Prostate gland (tissue), 2 donors: Measurements from ENCODE around the gene SCLT1. TPM values are rescaled to one million over a fixed set of nuclear protein-coding genes. Genes with fewer than 3 reads are reported as not detected.

Experiments
- DNase-seq: peaks from one replicate; pipeline ENCODE4 v3.0.0-alpha.2; 2019; ENCODE audit warnings: low spot score
- H3K27ac ChIP-seq, 2 donors: fragments of 200-600 bp; sonication (generic); 2 replicates each; pipeline ENCODE4 v1.5.1; 2017 to 2019
- H3K27me3 ChIP-seq: fragments of 200-600 bp; sonication (generic); replicated peaks from 2 replicates; pipeline ENCODE4 v1.5.1; 2019; ENCODE audit not compliant: insufficient read depth
- H3K36me3 ChIP-seq, 2 donors: fragments of 200-600 bp; sonication (generic); 1 replicate in 1 of 2; 2 replicates in 1 of 2; pipeline versions ENCODE4 v1.5.1 to v1.8.1; 2017 to 2019
- H3K4me1 ChIP-seq: fragments of 200-600 bp; sonication (generic); replicated peaks from 2 replicates; pipeline ENCODE4 v1.5.1; 2019
- H3K4me3 ChIP-seq, 2 donors: fragments of 200-600 bp; sonication (generic); 2 replicates each; pipeline ENCODE4 v1.5.1; 2017 to 2019
- H3K9me3 ChIP-seq: fragments of 200-600 bp; sonication (generic); 2 replicates; pipeline ENCODE4 v1.5.1; 2017
- POLR2A ChIP-seq: fragments of 450-650 bp; IDR thresholded peaks from one replicate; pipeline ENCODE4 v1.6.1; 2016; ENCODE audit warnings: antibody characterized with exemption, mild to moderate bottlenecking
- POLR2AphosphoS5 ChIP-seq: sonication (generic); formaldehyde crosslinking; IDR thresholded peaks from one replicate; pipeline ENCODE4 v1.6.1; 2017; ENCODE audit warnings: antibody characterized with exemption
- WGBS: methylation state at CpG from one replicate; pipeline ENCODE4 v1.1.5; 2018; 5-methylcytosine and 5-hydroxymethylcytosine counted together
- intact Hi-C: fragments of 100-400 bp; cut with DNase I; formaldehyde crosslinking; loops from one replicate; pipeline ENCODE4 v1.14.2; 2022
- total RNA-seq, 2 donors: library from RNA; depleted of rRNA; stranded (reverse); fragments of >200 nt; gene quantifications; one replicate each; pipeline ENCODE4 v1.1.0, GENCODE V29; 2016
- TF ChIP-seq, protein P1 (sequence below), 4 experiments: fragments of 200-600 bp in 2 of 4; fragments of 450-650 bp in 2 of 4; sonication (generic) in 2 of 4; IDR thresholded peaks; 1 replicate in 3 of 4; 2 replicates in 1 of 4; pipeline ENCODE4 v1.5.1; 2016 to 2019; ENCODE audit warnings: antibody characterized with exemption in 4 of 4, mild to moderate bottlenecking in 2 of 4, moderate library complexity in 2 of 4

SCLT1 gene
- total RNA-seq, 2 donors from 2014 or later = 6.6 to 7.0 TPM

DNA sequence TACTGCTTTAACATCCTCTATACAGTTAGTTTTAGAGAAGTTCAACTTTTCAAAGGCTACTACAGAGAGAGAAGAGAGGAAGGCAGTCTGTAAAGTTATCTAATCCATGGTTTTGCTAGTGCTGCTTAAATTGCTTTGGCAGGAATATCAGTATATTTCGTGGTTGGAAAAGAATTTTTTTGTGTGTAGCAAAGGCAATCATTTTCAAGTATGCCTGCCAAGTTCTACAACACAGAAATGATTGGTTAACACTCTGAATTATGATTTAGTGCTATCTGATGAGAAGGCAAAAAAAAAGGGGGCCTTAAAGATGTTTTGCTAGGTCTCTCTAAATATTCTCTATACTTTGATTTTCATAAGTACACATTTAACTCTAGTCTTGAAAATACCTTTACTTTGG lies 150.7 kb downstream of the SCLT1 start:
- no peaks in the 10 kb centered on the region for H3K4me1 ChIP-seq
- no peak overlapping the region for H3K27ac ChIP-seq
- intact Hi-C loops = no loop called here
- H3K27me3 ChIP-seq = no peaks in the 10 kb centered on the region
- TF ChIP-seq POLR2A = no peak
- TF ChIP-seq POLR2AphosphoS5 = no peak
- TF ChIP-seq, protein P1, sequence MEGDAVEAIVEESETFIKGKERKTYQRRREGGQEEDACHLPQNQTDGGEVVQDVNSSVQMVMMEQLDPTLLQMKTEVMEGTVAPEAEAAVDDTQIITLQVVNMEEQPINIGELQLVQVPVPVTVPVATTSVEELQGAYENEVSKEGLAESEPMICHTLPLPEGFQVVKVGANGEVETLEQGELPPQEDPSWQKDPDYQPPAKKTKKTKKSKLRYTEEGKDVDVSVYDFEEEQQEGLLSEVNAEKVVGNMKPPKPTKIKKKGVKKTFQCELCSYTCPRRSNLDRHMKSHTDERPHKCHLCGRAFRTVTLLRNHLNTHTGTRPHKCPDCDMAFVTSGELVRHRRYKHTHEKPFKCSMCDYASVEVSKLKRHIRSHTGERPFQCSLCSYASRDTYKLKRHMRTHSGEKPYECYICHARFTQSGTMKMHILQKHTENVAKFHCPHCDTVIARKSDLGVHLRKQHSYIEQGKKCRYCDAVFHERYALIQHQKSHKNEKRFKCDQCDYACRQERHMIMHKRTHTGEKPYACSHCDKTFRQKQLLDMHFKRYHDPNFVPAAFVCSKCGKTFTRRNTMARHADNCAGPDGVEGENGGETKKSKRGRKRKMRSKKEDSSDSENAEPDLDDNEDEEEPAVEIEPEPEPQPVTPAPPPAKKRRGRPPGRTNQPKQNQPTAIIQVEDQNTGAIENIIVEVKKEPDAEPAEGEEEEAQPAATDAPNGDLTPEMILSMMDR (IDR thresholded peaks at IDR 0.05) = no peak
- H3K9me3 ChIP-seq = no peaks in the 10 kb centered on the region
- H3K4me3 ChIP-seq = no peak overlapping the region
- 8% methylated on average over 1 of the region's 1 CpG for WGBS
- no peak for DNase-seq
- H3K36me3 ChIP-seq = no peaks in the 10 kb centered on the region

DNA sequence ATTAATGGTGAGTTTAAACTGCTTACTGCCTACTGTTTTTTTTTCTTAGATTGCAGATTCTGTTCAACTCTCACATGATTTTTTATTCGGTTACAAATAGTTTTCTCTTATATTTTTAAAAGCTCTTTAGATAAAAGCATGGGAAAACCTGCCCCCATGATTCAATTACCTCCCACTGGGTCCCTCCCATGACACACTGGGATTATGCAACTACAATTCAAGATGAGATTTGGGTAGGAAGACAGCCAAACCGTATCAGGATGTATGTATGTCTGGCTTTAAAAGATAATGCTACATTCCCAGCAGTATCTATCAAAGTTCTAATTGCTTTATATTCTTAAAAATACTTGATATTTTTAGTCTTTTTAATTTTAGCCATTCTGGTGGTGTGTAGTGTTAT lies 152.4 kb downstream of the SCLT1 start:
- DNase-seq = no peak
- Histone ChIP-seq H3K4me3 (no peak overlapping the region), H3K27me3 (no peaks in the 10 kb centered on the region), H3K4me1 (no peaks in the 10 kb centered on the region), H3K36me3 (no peaks in the 10 kb centered on the region), H3K9me3 (no peaks in the 10 kb centered on the region), H3K27ac (no peak overlapping the region)
- intact Hi-C loops = no loop called here
- WGBS = 86% methylated on average over 2 of the region's 2 CpGs
- TF ChIP-seq, protein P1 (IDR thresholded peaks at IDR 0.05) = no peak
- TF ChIP-seq POLR2A (no peak), POLR2AphosphoS5 (no peak)

DNA sequence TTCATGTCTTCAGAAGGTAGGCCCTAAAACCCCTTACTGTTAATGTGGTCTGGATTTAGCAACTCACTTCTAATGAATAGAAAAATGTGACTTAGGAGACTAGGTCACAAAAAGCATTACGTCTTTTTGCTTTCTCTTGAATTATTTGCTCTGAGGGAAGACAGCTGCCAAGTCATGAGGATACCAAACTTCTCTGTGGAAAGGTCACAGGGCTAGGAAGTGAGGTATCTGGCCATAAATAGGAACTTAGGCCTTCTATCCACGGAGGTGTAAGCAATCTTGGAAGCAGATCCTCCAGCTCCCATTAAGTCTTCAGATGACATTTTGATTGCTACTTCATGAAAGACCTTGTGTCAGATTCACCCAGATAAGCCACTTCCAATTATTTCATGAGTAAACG lies 163.3 kb downstream of the SCLT1 start:
- Histone ChIP-seq H3K36me3 (no peaks in the 10 kb centered on the region), H3K4me1 (no peaks in the 10 kb centered on the region), H3K27me3 (no peaks in the 10 kb centered on the region), H3K27ac (no peak overlapping the region), H3K4me3 (no peak overlapping the region), H3K9me3 (no peaks in the 10 kb centered on the region)
- intact Hi-C loops = no loop called here
- DNase-seq = no peak
- WGBS = 39% methylated on average over 3 of the region's 3 CpGs
- TF ChIP-seq, protein P1 (IDR thresholded peaks at IDR 0.05) = no peak
- TF ChIP-seq POLR2AphosphoS5 (no peak), POLR2A (no peak)

DNA sequence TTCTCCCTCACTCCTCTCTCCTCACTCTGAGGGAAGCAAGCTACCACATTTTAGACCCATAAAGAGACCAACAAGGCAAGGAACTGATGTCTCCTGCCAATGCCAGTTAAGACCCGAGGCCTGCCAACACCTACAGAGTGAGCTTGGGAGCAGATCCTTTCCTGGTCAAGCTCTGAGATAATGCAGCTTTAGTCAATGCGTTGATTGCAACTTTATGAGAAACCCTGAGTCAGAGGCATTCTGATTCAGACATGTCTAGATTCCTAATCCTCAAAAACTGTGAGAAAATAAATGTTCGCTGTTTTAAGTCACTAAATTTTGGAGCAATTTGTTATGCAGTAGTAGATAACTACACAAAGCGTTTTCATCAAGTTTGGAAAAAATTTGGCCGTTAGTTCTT lies 168.4 kb downstream of the SCLT1 start:
- TF ChIP-seq POLR2AphosphoS5 = no peak
- no peak for TF ChIP-seq POLR2A
- TF ChIP-seq, protein P1 (IDR thresholded peaks at IDR 0.05) = no peak
- 90% methylated on average over 5 of the region's 5 CpGs for WGBS
- H3K9me3 ChIP-seq = no peaks in the 10 kb centered on the region

DNA sequence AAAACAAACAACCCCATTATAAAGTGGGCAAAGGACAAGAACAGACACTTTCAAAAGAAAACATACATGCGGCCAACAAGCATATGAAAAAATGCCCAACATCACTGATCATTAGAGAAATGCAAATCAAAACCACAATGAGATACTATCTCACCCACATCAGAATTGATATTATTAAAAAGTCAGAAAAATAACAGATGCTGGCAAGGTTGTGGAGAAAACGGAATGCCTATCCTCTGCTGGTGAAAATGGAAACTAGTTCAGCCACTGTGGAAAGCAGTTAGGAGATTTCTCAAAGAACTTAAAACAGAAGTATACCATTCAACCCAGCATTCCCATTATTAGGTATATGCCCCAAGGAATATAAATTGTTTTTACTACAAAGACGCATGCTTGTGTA lies 171.4 kb downstream of the SCLT1 start:
- Histone ChIP-seq H3K27me3 (no peaks in the 10 kb centered on the region), H3K4me1 (no peaks in the 10 kb centered on the region), H3K9me3 (no peaks in the 10 kb centered on the region), H3K27ac (no peak overlapping the region), H3K4me3 (no peak overlapping the region), H3K36me3 (no peaks in the 10 kb centered on the region)
- 63% methylated on average over 3 of the region's 3 CpGs for WGBS
- TF ChIP-seq POLR2AphosphoS5 = no peak
- no peak for TF ChIP-seq POLR2A
- TF ChIP-seq, protein P1 (IDR thresholded peaks at IDR 0.05) = no peak
- intact Hi-C loops = no loop called here
- DNase-seq = no peak

More for the DNA sequence above, 168.4 kb downstream of the SCLT1 start:
- Histone ChIP-seq H3K27ac (no peak overlapping the region), H3K4me3 (no peak overlapping the region), H3K36me3 (no peaks in the 10 kb centered on the region), H3K4me1 (no peaks in the 10 kb centered on the region), H3K27me3 (no peaks in the 10 kb centered on the region)
- no peak for DNase-seq
- intact Hi-C loops = no loop called here
